Fibroblast of skin of back (primary cell): Measurements from ENCODE around the gene PLCD3. TPM values are rescaled to one million over a fixed set of nuclear protein-coding genes. Genes with fewer than 3 reads are reported as not detected.

Source experiments
- DNase-seq: peaks from one replicate; pipeline ENCODE4 v3.0.0-alpha.2; 2013
- polyA plus RNA-seq, 2 experiments: library from polyadenylated mRNA; unstranded; fragments of 120-200 nt; gene quantifications; one replicate each; pipeline ENCODE4 v1.2.1, GENCODE V29; 2013; ENCODE audit not compliant: insufficient read length in 2 of 2

Gene PLCD3, protein sequence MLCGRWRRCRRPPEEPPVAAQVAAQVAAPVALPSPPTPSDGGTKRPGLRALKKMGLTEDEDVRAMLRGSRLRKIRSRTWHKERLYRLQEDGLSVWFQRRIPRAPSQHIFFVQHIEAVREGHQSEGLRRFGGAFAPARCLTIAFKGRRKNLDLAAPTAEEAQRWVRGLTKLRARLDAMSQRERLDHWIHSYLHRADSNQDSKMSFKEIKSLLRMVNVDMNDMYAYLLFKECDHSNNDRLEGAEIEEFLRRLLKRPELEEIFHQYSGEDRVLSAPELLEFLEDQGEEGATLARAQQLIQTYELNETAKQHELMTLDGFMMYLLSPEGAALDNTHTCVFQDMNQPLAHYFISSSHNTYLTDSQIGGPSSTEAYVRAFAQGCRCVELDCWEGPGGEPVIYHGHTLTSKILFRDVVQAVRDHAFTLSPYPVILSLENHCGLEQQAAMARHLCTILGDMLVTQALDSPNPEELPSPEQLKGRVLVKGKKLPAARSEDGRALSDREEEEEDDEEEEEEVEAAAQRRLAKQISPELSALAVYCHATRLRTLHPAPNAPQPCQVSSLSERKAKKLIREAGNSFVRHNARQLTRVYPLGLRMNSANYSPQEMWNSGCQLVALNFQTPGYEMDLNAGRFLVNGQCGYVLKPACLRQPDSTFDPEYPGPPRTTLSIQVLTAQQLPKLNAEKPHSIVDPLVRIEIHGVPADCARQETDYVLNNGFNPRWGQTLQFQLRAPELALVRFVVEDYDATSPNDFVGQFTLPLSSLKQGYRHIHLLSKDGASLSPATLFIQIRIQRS
- 82.9 TPM for polyA plus RNA-seq (2013, experiment 1 of 2; ENCODE audit: insufficient read length)
- polyA plus RNA-seq (2013, experiment 2 of 2; ENCODE audit: insufficient read length): 81.5 TPM

DNA sequence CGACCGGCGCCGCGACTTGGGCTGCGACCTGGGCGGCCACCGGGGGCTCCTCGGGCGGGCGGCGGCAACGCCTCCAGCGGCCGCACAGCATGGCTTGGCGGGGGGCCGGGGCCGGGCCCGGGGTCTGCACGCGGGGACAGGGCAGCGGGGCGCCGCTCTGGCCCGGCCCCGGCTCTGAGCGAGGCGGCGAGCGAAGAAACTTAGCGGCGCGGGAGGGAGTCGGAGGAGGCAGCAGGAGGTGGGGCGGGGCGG lies at the start of gene PLCD3:
PLCD3 (minus strand) TSS at position 196 of the 252 bp plus-strand sequence; CDS start at position 91, 105 bp downstream.
- no peak for DNase-seq

DNA sequence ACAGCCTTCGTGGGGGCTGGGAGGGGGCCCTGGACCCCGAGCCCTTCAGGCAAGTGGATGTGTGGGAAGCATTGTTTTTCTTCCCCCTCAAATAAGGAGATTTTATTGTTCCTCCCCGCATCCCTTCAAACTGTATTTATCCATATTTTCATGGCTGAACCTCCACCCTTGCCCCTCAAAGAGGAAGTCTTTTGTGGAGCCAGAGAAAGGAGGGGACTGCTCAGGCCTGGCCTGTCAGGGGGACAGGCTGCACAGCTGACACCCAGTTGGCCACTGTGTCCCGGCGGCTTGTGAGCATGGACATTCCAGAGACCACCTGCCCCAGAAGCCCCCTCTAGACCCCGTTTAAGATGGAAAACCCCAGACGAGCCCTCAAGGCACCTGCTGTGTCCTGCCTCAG lies 45.2 kb upstream of the PLCD3 start:
- DNase-seq: no peak

DNA sequence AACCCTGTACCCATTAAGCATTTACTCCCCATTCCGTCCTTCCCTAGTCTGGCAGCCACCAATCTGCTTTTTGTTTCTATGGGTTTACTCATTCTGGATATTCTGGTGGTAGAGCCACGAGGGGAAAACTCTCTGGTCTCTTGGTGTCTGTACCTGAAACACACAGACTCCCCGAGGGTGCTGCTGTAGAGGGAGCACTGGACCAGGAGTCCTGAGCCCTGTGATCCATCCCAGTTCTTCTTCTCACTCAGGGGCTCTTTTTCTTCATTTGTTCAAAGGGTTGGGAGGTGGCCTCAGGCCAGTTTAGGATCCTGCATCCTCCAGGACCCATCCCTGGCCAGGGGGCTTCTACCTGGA lies 43.4 kb upstream of the PLCD3 start:
- DNase-seq: no peak

DNA sequence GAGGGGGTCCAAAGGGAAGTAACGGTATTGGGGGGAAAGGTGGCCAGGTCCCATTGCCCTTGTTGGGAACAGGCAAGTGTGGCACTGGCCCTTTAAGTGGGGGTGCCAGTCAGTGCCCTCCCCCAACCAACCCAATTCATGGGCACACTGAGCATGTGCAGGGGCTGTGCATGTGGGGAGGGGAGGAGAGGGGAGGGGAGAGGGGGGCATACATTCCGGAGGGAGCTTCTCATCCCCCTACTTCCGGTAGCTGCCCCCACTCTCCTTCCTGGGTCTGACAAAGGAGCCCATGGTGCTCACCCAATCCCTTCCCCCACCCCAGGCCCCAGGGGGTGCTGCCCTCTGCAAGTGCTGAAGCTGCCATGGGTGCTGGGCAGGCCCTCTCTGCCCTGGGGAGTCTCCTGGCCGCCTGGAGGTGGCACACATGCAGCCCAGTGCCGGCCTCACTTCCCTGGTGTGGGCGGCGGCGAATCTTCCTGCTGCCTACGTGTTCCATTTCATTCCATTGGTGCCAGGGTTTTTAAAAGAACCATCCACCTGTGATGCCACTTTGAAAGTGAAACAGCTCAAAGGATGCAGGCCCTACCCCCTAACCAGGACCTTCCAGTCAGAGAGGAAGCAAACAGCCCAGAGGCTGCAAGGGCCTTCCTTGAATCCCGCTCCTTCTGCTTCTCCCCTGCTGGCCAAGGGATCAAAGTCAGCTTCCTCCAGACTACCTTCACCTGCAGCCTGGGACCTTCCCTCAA lies 40.4 kb upstream of the PLCD3 start:
- DNase-seq: peak; percentile 90

DNA sequence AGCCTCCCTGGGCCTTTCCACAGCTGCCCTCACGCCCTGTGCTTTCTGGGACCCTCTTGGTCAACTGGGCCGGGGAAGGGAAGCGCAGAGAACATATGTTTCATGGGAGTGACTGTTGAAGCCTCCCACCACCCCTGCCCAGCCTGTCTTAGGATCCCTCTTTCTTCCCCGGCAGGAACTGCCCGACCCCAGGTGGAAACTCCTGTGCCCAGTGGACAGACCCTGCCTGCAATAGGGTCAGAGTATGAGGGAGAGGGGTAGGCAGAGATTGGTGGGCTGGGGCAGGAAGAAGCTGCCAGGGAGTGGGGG lies 39.9 kb upstream of the PLCD3 start:
- no peak for DNase-seq

DNA sequence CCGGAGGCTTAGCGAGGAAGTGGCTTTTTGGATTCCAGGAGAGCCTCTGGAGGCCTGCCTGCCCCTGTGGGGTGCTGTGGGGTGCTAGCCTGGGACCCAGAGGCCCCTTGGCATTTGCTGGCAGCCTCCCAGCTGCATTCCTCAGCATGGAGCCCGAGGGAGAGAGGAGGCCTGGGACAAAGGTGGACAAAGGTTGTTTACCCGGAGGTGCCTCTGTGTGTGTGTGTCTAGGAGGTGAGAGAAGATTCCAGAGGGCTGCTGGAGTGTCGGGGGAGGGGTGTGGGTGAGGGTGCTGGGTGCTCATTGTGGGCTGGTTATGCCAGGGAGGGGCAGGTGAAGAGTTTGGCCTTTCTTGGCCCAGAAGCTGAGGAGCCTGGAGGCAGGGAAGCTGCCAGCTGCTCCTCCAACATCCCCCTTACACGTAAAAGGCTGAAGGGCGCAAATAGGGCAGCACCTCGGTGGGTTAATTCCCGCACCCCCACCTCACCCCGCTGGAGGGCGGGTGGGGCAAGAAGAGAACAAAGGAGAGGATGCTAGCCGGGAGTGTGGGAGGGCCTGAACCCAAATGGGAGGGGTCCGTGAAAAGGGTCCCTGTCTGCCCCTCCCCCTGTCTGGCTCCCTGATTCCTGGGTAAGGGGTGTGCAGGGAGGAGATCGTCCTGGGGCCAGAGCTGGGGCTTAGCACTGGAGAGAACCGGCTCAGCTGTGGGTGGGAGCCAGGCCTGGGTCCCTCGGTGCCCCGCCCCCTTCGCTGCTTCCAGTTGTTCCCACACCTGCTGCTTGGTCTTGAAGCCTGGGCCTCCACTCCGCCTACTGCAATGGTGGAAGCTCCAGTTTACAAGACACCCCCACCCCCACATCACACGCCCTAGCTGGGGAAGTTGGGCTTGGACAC lies 39.3 kb upstream of the PLCD3 start:
- DNase-seq: peak; percentile 45

DNA sequence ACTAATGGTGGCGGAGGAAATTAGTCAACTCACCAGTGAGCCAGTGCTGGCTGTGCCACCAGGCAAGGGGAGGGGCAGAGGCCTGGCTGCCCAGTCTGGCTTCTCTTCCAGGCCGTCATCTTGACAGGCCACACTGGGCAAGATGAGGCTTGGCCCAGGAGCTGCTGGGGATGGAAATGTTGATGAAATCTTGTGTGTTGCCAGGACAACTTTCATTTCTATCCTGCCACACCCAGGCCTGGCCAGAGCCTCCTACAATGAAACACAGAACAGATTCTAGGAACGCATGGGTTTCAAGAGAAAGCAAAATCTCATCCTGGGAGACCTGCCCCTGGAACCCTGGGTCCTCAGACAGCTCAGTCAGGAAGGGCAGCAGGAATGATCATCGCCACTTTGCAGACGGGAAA lies 38.6 kb upstream of the PLCD3 start:
- peak; percentile 84 for DNase-seq

DNA sequence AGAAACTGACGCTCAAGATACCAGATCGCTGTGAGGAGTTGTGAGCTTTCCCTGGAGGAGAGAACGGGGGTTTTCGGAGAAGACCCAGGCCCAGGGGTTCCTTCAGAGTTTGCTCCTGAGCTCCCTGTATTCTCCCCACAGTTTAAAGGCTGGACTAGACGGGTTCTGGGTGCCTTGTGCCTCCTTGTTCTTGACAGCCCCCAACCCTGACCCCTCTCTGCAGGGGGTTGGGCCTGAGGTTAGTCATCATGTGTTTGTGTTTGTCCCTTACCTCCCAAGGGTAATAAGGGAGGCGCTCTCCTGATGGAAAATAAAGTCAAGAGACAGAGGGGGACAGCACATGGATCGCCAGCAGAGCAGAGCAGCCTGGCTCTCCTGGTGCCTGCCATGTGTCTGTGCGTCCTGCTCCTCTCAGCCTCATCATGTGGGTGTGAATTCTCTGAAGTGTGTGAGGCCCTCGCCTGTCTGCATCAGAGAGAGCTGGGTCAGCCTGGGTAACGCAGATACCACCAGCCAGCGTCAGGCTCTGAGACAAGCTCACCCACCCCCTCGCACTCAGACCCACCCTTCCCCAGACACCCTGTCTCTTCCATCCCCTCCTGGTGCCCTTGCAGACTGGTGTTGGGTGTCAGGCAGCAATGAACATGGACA lies 38.1 kb upstream of the PLCD3 start:
- no peak for DNase-seq

DNA sequence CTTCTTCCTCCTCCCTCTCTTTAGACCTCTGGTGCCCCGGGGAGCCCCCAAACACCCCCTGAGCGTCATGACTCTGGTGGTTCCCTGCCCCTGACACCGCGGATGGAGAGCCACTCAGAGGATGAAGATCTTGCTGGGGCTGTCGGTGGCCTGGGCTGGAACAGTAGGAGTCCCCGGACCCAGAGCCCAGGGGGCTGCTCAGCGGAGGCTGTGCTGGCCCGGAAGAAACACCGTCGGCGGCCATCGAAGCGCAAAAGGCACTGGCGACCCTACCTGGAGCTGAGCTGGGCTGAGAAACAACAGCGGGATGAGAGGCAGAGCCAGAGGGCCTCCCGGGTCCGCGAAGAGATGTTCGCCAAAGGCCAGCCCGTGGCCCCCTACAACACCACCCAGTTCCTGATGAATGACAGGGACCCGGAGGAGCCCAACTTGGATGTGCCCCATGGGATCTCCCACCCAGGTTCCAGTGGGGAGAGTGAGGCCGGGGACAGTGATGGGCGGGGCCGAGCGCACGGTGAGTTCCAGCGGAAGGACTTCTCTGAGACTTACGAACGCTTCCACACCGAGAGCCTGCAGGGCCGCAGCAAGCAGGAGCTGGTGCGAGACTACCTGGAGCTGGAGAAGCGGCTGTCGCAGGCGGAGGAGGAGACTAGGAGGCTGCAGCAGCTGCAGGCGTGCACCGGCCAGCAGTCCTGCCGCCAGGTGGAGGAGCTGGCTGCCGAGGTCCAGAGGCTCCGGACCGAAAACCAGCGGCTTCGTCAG lies 36.9 kb upstream of the PLCD3 start:
- no peak for DNase-seq

DNA sequence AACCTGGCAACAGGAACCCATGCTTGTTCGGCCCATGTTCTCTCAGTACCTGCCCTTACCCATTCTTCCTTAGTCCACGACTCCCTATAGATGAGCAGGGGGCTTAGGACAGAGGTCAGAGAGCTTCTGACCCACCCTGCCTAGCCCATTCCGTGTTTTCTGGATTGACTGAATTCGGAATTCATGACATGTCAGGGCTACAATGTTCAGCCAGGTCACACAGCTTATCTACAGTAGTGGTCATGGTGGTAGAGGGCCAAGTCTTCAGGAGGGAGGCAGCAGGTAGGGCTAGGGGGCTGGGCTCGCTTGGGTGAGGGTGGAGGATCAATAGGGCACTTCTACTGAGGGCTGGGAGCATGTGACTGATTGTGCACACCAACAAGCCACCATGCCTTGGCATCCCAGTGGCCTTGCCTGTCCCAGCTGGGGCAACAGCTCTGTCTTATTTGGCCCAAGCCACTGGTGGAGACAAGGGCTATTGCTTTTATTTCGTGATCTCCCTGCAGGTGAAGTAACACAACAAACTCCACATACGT lies 32.5 kb upstream of the PLCD3 start:
- DNase-seq: no peak

DNA sequence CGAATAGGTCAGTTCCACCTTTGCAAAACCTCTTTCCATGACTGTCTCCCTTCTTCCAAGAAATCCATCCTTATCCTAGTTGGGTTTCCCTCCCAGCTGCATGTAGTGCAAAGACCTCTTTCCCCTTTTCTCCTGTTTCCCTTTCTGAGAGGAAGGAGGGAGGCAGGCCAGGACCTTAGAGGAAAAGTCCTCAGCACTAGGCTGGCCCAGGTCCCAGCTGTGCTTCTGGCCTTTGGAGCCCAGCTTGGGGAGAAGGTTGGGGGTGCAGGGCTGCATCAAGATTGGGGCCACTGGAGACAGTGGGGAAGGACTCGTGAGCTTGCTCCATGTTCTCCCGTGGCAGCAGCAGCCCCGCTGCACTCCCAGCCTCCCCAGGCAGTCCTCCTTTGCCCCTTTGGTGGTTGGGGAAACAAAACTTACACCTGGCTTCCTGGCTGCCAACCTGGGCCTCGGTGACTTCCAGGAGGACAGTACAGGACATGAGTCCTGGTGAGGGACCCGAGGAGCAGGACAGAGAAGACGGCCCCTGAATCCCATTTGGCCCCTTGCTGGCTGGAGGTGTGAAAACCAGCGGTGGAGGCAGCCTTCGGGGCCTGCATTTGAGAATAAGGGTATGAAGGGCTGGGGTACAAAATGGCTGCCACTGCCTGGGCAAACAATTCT lies 29.8 kb upstream of the PLCD3 start:
- DNase-seq: no peak

DNA sequence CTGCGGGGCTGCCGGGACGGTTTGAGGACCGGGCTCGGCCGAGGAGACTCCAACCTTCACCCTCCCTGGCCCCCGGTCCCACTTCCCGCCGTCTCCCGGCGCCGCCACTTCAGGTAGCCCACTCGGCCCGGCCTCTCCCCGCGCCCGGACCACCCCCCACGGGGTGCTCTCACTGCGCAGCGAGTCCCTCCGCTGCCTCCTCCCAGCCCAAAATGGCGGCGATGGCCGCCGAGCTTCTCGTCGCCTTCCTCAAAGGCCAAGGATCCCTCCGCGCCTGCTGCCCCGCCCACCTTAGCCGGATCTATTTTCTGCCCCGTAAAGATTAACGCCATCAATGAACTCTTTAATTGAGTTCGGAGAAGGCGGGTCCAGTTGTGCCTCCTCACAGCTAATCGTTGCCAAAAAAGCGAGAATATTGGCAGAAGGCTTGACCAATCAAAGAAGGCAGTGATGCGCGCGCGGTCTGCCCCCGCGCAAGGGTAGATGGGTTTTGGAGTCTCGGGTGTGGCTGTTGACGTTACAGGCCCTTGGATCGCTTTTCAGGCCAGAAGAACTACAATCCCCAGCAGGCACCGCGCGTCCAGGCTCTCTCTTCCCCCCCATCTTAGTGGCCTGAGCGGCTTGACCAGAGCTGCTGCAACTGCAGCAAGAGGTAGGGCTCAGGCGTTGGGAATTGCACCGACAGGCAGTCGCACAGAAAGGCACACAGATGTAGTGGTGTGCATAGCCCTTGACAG lies 29.1 kb upstream of the PLCD3 start, which contains the start of gene HEXIM2:
HEXIM2 (plus strand) TSS at position 588 of the 737 bp plus-strand sequence. CDS start 919 bp downstream, outside the sequence.
- peak; percentile 100 for DNase-seq

DNA sequence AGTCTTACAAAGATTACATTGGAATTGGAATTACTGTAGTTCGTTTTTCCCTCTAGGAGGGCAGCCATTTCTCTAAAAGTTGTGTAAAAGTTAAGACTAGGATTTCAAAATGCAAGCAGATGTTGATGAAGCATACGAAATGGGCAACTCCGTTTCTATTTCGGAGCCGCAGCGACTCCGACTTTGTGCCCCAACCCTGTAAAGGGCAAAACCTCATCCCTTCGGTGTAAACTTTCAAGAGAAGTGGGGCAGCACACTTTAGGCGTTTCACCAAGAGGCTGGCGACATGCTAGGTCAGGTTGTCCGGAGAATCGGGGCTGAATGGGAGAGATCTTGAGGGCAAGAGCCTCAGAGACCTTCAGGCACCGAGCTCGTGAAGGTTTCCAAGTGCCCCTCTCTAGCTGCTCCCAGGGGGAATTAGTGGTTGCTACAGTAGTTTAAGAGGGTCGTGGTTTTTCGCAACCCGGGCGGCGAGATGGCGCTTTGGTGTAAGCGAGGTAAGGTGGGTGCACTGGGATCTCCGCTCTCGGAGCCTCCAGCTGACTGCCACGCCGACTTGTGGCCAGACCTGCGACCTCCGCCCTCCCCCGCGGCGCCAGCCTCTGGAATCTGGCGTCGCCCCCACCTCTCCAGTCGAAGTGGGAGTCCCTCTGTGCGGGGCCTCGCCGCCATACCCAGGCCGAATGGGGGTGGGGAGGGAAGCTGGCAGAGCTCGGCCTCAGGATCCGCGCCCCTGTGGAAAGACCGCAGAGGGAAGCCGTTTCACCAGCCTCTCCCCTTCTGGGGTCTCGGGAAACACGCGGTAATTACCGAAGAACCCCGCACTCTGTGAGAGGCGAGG lies 28.4 kb upstream of the PLCD3 start:
- DNase-seq: peak; percentile 73

DNA sequence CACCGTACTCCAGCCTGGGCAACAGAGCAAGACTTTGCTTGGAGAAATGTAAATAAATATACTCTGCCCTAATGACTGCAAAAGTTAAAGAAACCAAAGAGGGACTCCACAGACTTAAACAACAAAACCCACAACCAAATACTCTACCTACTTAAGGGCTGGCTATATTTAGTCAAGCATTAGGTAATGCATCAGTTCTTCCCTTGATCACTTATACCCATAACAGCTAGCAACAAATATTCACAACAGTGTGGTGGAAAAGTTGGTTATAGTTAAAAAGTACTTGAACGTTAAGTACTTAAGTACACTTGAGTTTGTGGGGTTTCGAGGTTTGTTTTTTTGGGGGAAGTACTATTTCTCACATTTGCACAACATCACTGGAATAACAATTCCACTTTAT lies 23.9 kb upstream of the PLCD3 start:
- no peak for DNase-seq

DNA sequence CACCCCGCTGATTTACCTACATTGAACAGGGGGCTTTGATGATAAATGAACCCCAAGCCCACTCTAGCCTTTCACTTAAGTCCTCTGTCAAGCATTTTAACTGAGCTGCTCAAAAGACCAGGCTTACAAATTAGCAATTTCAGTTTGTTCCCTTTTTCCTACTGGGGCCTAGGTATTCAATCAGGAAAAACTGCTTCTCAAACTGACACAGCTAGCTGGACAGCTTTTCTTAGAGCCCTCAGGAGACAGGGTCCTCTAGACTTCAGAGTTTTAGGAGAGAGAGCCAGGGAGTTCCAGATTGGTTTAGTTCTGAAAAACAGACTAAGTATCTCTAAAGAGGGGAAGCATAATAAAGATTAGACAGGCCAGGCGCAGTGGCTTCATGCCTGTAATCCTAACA lies 23.2 kb upstream of the PLCD3 start:
- DNase-seq: no peak

DNA sequence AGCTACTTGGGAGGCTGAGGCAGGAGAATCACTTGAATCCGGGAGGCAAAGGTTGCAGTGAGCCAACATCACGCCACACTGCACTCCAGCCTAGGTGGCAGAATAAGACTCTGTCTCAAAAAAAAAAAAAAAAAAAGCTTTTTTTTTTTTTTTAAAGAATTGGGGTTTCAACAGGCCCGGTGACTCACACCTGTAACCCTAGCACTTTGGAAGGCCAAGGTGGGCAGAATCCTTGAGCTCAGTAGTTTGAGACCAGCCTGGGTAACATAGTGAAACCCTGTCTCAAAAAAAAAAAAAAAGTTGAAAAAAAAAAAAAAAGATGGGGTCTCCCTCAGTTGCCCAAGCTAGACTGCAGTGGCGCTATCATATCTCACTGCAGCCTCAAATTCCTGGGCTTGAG lies 22.7 kb upstream of the PLCD3 start:
- DNase-seq: no peak

DNA sequence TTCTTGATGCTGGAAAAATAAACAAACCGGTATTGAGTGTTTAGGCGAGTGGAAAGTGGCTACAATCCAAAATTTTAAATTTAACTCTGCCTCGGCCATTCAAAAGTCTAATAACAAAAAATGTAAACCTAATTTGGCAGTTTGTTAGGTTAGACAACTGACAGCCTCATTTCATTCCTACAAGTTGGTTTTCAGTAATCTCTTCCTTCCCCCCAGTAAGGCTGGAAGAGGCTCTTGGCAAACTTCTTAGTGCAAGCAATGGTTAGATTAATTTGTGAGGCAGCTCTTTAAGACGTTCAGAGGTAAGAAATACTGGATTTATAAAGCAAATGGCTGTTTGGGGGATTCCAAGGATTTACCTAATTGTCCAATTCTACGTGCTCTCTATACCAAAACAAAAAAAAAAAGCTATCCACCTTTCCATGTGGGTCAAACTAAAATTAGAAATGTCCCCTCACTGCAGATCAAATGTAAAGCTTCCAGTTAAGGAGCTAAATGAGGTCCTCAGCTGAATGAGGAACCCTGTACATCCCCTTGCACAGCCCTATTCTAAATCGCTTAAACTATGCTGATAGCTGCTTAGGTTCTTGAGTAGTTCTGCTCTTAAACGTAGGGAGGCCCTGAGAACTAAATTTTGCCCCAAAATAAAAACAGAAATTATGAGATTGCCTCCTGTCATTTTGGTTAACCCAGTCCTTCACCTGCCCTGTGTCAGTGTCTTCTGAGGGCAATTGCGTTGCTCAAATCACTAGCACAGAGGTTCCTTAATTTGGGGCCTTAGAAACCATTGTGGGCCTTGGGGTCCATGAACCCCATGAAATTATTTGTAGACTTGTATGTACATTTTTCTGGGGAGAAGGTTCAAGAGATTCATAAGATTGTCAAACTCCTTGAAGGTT lies 18.8 kb upstream of the PLCD3 start:
- DNase-seq: no peak
